Measurements from ENCODE around the gene IGFBPL1. TPM values are rescaled to one million over a fixed set of nuclear protein-coding genes. Genes with fewer than 3 reads are reported as not detected.

The IGFBPL1 gene
- total and polyA plus RNA-seq, 2 experiments from 2014 or later: 2.0 to 24.2 TPM

- no peaks in the 10 kb centered on the region for H3K9me3 ChIP-seq (ENCODE audit: low read depth)
- no peak for DNase-seq (ENCODE audit: low read depth in 1 of 2, low spot score in 1 of 2)
- no peak overlapping the region for H3K4me3 ChIP-seq
- H3K4me1 ChIP-seq (ENCODE audit: low read depth): peaks cover 21% of the 10 kb centered on the region
- H3K27ac ChIP-seq: no peak overlapping the region
- TF ChIP-seq, protein P1, sequence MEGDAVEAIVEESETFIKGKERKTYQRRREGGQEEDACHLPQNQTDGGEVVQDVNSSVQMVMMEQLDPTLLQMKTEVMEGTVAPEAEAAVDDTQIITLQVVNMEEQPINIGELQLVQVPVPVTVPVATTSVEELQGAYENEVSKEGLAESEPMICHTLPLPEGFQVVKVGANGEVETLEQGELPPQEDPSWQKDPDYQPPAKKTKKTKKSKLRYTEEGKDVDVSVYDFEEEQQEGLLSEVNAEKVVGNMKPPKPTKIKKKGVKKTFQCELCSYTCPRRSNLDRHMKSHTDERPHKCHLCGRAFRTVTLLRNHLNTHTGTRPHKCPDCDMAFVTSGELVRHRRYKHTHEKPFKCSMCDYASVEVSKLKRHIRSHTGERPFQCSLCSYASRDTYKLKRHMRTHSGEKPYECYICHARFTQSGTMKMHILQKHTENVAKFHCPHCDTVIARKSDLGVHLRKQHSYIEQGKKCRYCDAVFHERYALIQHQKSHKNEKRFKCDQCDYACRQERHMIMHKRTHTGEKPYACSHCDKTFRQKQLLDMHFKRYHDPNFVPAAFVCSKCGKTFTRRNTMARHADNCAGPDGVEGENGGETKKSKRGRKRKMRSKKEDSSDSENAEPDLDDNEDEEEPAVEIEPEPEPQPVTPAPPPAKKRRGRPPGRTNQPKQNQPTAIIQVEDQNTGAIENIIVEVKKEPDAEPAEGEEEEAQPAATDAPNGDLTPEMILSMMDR (IDR thresholded peaks at IDR 0.05; ENCODE audit: low read depth, low read length): no peak
- no peaks in the 10 kb centered on the region for H3K36me3 ChIP-seq
- H3K27me3 ChIP-seq: no peaks in the 10 kb centered on the region
Measured at GRCh38 chr9:38436708-38437107, 12.5 kb upstream of the IGFBPL1 start.

DNA sequence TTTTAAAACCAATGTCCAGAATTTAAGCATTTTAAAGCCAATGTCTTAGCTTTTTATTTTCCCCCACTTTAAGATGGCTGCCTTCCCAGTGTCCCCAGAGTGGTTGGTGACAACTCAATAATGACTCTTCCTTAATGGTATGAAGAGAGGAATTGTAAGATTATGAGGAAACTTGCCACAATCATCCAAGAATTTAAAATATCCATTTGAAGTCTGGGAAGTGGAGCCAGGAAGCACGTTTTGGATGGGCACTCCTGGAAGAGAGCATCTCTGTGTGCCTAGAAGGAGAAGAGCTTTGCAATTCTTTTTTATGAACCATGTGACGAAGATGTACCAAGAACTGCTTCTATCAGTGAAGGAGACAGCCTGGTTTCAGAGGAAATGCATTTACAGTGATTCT is 11.3 kb upstream of the IGFBPL1 start:
- H3K4me3 ChIP-seq: no peak overlapping the region
- H3K36me3 ChIP-seq: no peaks in the 10 kb centered on the region
- H3K27me3 ChIP-seq: no peaks in the 10 kb centered on the region
- peak in 1 of 2 donors; percentile 6 for DNase-seq (ENCODE audit: low read depth in 1 of 2, low spot score in 1 of 2)
- TF ChIP-seq, protein P1 (IDR thresholded peaks at IDR 0.05; ENCODE audit: low read depth, low read length): no peak
- peaks cover 21% of the 10 kb centered on the region for H3K4me1 ChIP-seq (ENCODE audit: low read depth)
- no peaks in the 10 kb centered on the region for H3K9me3 ChIP-seq (ENCODE audit: low read depth)
- no peak overlapping the region for H3K27ac ChIP-seq

DNA sequence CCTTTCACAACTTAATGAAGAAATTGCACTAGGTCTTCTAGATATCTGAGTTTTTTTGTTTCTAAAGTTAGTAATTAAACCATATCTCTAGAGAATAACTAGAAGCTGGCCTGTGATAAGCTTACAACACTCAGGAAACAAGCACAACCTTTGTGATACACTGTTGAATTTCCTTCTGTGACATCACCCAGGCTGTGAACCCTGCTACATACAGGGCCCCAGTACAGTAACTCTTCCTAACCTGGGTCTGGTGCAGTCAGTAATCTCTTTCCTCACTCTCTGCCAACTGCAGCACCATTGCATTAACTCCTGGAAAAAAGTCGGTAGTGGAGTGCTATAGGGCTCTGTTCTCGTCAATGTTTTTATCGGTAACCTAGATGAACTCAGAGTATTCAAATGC is 10.6 kb upstream of the IGFBPL1 start:
- H3K4me3 ChIP-seq: no peak overlapping the region
- peak in 1 of 2 donors; percentile 28 for DNase-seq (ENCODE audit: low read depth in 1 of 2, low spot score in 1 of 2)
- no peaks in the 10 kb centered on the region for H3K36me3 ChIP-seq
- TF ChIP-seq, protein P1 (IDR thresholded peaks at IDR 0.05; ENCODE audit: low read depth, low read length): no peak
- peak overlapping the region; percentile 4 for H3K27ac ChIP-seq
- no peaks in the 10 kb centered on the region for H3K27me3 ChIP-seq
- H3K9me3 ChIP-seq (ENCODE audit: low read depth): no peaks in the 10 kb centered on the region
- peaks cover 21% of the 10 kb centered on the region for H3K4me1 ChIP-seq (ENCODE audit: low read depth)

DNA sequence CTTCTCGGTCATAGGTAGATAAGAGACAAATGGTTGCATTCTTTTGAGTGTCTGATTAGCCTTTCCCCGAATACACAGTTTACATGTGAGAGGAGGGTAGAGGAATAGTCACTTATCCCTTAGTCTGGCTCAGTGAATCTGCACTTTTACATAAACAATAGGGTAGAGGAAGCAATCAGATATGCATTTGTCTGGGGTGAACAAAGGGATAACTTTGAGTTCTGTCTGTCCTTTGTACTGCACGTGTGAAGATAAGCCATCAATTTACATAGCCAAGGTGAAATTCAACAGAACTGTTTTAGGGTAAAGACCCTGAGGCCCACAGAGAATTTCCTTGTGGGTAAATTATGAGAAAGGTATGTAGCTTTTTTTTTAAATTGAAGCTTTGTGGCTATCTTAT is 10.1 kb upstream of the IGFBPL1 start:
- Histone ChIP-seq H3K27ac (no peak overlapping the region), H3K36me3 (no peaks in the 10 kb centered on the region), H3K9me3 (ENCODE audit: low read depth) (no peaks in the 10 kb centered on the region), H3K4me3 (no peak overlapping the region), H3K4me1 (ENCODE audit: low read depth) (peaks cover 21% of the 10 kb centered on the region), H3K27me3 (no peaks in the 10 kb centered on the region)
- TF ChIP-seq, protein P1 (IDR thresholded peaks at IDR 0.05; ENCODE audit: low read depth, low read length): no peak
- DNase-seq (ENCODE audit: low read depth in 1 of 2, low spot score in 1 of 2): no peak

DNA sequence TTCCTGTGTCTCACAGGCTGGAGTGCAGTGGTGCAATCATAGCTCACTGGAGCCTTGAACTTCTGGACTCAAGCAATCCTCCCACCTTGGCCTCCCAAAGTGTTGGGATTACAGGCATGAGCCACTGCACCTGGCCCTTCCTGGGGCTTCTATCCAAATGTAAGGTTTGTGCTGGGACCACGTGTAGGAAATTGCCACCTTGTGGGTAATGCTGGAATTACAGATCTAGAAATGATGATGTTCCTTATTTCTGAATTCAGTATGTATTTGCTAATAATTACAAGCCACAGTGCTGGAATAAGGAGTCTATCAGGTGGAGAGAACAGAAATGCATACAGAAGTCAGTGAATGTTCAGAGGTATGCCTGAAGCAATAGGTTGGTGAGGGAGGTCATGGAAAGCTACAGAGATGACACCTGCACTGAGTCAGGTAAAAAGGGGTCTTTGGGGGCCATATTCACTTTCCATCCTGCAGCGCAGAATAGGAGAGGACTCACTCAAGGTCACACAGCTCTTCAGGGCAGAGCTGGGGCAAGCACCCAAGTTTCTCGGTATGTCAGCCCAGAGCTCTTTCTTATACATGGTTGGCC is 8.8 kb upstream of the IGFBPL1 start:
- peak; percentile 53 to 57 for DNase-seq (ENCODE audit: low read depth in 1 of 2, low spot score in 1 of 2)
- H3K4me1 ChIP-seq (ENCODE audit: low read depth): peaks cover 21% of the 10 kb centered on the region
- H3K4me3 ChIP-seq: no peak overlapping the region
- H3K9me3 ChIP-seq (ENCODE audit: low read depth): no peaks in the 10 kb centered on the region
- H3K36me3 ChIP-seq: no peaks in the 10 kb centered on the region
- H3K27ac ChIP-seq: no peak overlapping the region
- TF ChIP-seq, protein P1 (IDR thresholded peaks at IDR 0.05; ENCODE audit: low read depth, low read length): peak; percentile 62
- no peaks in the 10 kb centered on the region for H3K27me3 ChIP-seq

Measured in cardiac muscle cell (in vitro differentiated cells and primary cell).